GM12864 (cell line): ENCODE results near the gene C1orf210.

Source experiments
- DNase-seq: peaks from one replicate; pipeline ENCODE4 v3.0.0-alpha.2; 2011; ENCODE audit warnings: low read depth
- H3K4me3 ChIP-seq: 2 replicates; pipeline ENCODE4 v1.5.1; 2011; ENCODE audit warnings: mild to moderate bottlenecking, low read depth, low read length, control low read depth
- CTCF ChIP-seq: IDR thresholded peaks from 2 replicates; pipeline ENCODE4 v1.5.1; 2011; ENCODE audit warnings: low read depth, mild to moderate bottlenecking, moderate library complexity, low read length, control low read depth, inconsistent platforms; ENCODE audit errors: missing control alignments

The C1orf210 gene

GRCh38 chr1:43312212-43312623 is 26.8 kb upstream of the C1orf210 start:
- no peak for DNase-seq
- H3K4me3 ChIP-seq = no peak overlapping the region
- TF ChIP-seq CTCF = no peak

- TF ChIP-seq CTCF = no peak
- no peak overlapping the region for H3K4me3 ChIP-seq
These were observed 26.1 kb upstream of the C1orf210 start for GRCh38 chr1:43311521-43311920.

GRCh38 chr1:43309405-43310025 is 24.1 kb upstream of the C1orf210 start:
- no peak for TF ChIP-seq CTCF
- no peak for DNase-seq
- H3K4me3 ChIP-seq = no peak overlapping the region

More at GRCh38 chr1:43311521-43311920, 26.1 kb upstream of the C1orf210 start:
- DNase-seq = no peak

- no peak for TF ChIP-seq CTCF
- no peak for DNase-seq
- H3K4me3 ChIP-seq = no peak overlapping the region
These were observed 23.4 kb upstream of the C1orf210 start for GRCh38 chr1:43308635-43309404.

GRCh38 chr1:43307458-43308158 is 22.2 kb upstream of the C1orf210 start:
- no peak overlapping the region for H3K4me3 ChIP-seq
- no peak for DNase-seq
- no peak for TF ChIP-seq CTCF

GRCh38 chr1:43306688-43307457 is 21.5 kb upstream of the C1orf210 start:
- DNase-seq = no peak
- TF ChIP-seq CTCF = no peak
- no peak overlapping the region for H3K4me3 ChIP-seq
